Keratinocyte (primary cell): ENCODE measurements around the gene RIPPLY1. TPM values are rescaled to one million over a fixed set of nuclear protein-coding genes. Genes with fewer than 3 reads are reported as not detected.

ENCODE experiments used
- DNase-seq: peaks from one replicate; pipeline ENCODE4 v3.0.0-alpha.2; 2011; ENCODE audit warnings: low read depth, missing footprints, low spot score
- FAIRE-seq: peaks from 2 replicates; lab custom pipeline; 2011; peaks lifted over from hg19 to GRCh38; lab: Jason Lieb, UNC
- H2AFZ ChIP-seq: 2 replicates; pipeline ENCODE4 v1.6.0; 2012; ENCODE audit warnings: low read length, control low read depth, inconsistent platforms; ENCODE audit not compliant: control insufficient read depth
- H3K27ac ChIP-seq: 2 replicates; pipeline ENCODE4 v1.5.1; 2011; ENCODE audit warnings: low read length; ENCODE audit not compliant: control insufficient read depth, insufficient read depth
- H3K27me3 ChIP-seq: 3 replicates; pipeline ENCODE4 v1.6.0; 2011; ENCODE audit warnings: low read length; ENCODE audit not compliant: control insufficient read depth, insufficient read depth; ENCODE audit errors: extremely low read depth
- H3K36me3 ChIP-seq, 2 experiments: 2 replicates in 1 of 2; 3 replicates in 1 of 2; pipeline ENCODE4 v1.5.1; 2011; ENCODE audit warnings: low read length in 2 of 2, mild to moderate bottlenecking in 1 of 2; ENCODE audit not compliant: control insufficient read depth in 2 of 2, insufficient read depth in 2 of 2; ENCODE audit errors: extremely low read depth in 1 of 2
- H3K4me1 ChIP-seq: 3 replicates; pipeline ENCODE4 v1.5.1; 2011; ENCODE audit warnings: low read length; ENCODE audit not compliant: control insufficient read depth, insufficient read depth; ENCODE audit errors: extremely low read depth
- H3K4me2 ChIP-seq: 3 replicates; pipeline ENCODE4 v1.6.0; 2011; ENCODE audit warnings: low read depth, low read length; ENCODE audit not compliant: control insufficient read depth, insufficient read depth; ENCODE audit errors: extremely low read depth
- H3K4me3 ChIP-seq, 3 experiments: fragments of 200-600 bp in 1 of 3; sonication (generic) in 1 of 3; 2 replicates in 2 of 3; 3 replicates in 1 of 3; pipeline ENCODE4 v1.5.1; 2011 to 2016; ENCODE audit warnings: low read length in 3 of 3, mild to moderate bottlenecking in 3 of 3, control low read depth in 2 of 3, inconsistent platforms in 1 of 3, low read depth in 1 of 3, mixed read lengths in 1 of 3, mixed run types in 1 of 3, moderate library complexity in 1 of 3; ENCODE audit not compliant: control insufficient read depth in 2 of 3, insufficient read depth in 2 of 3; ENCODE audit errors: extremely low read depth in 1 of 3
- H3K79me2 ChIP-seq: 2 replicates; pipeline ENCODE4 v1.6.0; 2012; ENCODE audit warnings: low read length; ENCODE audit not compliant: control insufficient read depth, insufficient read depth
- H3K9ac ChIP-seq: 3 replicates; pipeline ENCODE4 v1.6.0; 2011; ENCODE audit warnings: low read length; ENCODE audit not compliant: control insufficient read depth, insufficient read depth; ENCODE audit errors: extremely low read depth
- H3K9me1 ChIP-seq: 3 replicates; pipeline ENCODE4 v1.6.0; 2011; ENCODE audit warnings: low read length; ENCODE audit not compliant: control insufficient read depth, insufficient read depth; ENCODE audit errors: extremely low read depth
- H3K9me3 ChIP-seq: 2 replicates; pipeline ENCODE4 v1.5.1; 2012; ENCODE audit warnings: low read depth, low read length; ENCODE audit not compliant: control insufficient read depth
- H4K20me1 ChIP-seq: 3 replicates; pipeline ENCODE4 v1.6.0; 2011; ENCODE audit warnings: low read length; ENCODE audit not compliant: control insufficient read depth, insufficient read depth; ENCODE audit errors: extremely low read depth
- EZH2 ChIP-seq: IDR thresholded peaks from one replicate; pipeline ENCODE4 v1.6.1; 2012; ENCODE audit warnings: inconsistent platforms, mild to moderate bottlenecking, low read length, moderate library complexity
- dilution Hi-C: fragments of 300-500 bp; cut with MboI; formaldehyde crosslinking; loops from one replicate; pipeline ENCODE4 v1.7.0; 2020; ENCODE audit warnings: low sequenced_read_pairs; ENCODE audit not compliant: extremely low pct_ligation_motif_present
- polyA plus RNA-seq, 5 experiments: library from polyadenylated mRNA; depleted of rRNA in 3 of 5; stranded (reverse) in 3 of 5; stranded (forward) in 1 of 5; unstranded in 1 of 5; fragments of >200 nt; gene quantifications; 1 replicate in 1 of 5; 2 replicates in 3 of 5; 3 replicates in 1 of 5; pipeline versions ENCODE4 v1.2.1 to v1.2.3, GENCODE V29; 2011 to 2012; ENCODE audit warnings: missing spikeins in 2 of 5, low read depth in 1 of 5, low replicate concordance in 1 of 5
- TF ChIP-seq, protein P1 (sequence below), 3 experiments: IDR thresholded peaks in 1 of 3; conservative IDR thresholded peaks in 1 of 3; optimal IDR thresholded peaks in 1 of 3; 2 replicates in 2 of 3; 3 replicates in 1 of 3; pipeline versions ENCODE3 to v1.5.1; 2011; ENCODE audit warnings: low read length in 3 of 3, mild to moderate bottlenecking in 3 of 3, moderate library complexity in 2 of 3, control low read depth in 1 of 3, inconsistent platforms in 1 of 3; ENCODE audit not compliant: insufficient read depth in 2 of 3; ENCODE audit errors: extremely low read depth in 1 of 3

RIPPLY1 gene
- polyA plus RNA-seq, 1 donor (not counting 4 experiments of a cell fraction or from before 2014, with no cell fraction given): not detected

- Histone ChIP-seq H3K9me1 (no peaks in the 10 kb centered on the region), H3K9me3 (no peaks in the 10 kb centered on the region), H3K9ac (no peak overlapping the region), H3K27me3 (peaks cover 5% of the 10 kb centered on the region), H2AFZ (no peak overlapping the region), H4K20me1 (no peaks in the 10 kb centered on the region), H3K79me2 (no peaks in the 10 kb centered on the region), H3K4me1 (no peaks in the 10 kb centered on the region), H3K4me3 (no peak overlapping the region), H3K27ac (no peak overlapping the region), H3K4me2 (no peak overlapping the region), H3K36me3 (peaks cover 0 to 2% of the 10 kb centered on the region in 2 experiments)
- no peak for FAIRE-seq
- DNase-seq: no peak
- TF ChIP-seq, protein P1, sequence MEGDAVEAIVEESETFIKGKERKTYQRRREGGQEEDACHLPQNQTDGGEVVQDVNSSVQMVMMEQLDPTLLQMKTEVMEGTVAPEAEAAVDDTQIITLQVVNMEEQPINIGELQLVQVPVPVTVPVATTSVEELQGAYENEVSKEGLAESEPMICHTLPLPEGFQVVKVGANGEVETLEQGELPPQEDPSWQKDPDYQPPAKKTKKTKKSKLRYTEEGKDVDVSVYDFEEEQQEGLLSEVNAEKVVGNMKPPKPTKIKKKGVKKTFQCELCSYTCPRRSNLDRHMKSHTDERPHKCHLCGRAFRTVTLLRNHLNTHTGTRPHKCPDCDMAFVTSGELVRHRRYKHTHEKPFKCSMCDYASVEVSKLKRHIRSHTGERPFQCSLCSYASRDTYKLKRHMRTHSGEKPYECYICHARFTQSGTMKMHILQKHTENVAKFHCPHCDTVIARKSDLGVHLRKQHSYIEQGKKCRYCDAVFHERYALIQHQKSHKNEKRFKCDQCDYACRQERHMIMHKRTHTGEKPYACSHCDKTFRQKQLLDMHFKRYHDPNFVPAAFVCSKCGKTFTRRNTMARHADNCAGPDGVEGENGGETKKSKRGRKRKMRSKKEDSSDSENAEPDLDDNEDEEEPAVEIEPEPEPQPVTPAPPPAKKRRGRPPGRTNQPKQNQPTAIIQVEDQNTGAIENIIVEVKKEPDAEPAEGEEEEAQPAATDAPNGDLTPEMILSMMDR (optimal IDR thresholded peaks at IDR 0.05 in 1 of 3, IDR thresholded peaks at IDR 0.05 in 1 of 3, conservative IDR thresholded peaks at IDR 0.05 in 1 of 3; ENCODE audit: extremely low read depth in 1 of 3, insufficient read depth in 2 of 3, low read length in 3 of 3): no peak
- TF ChIP-seq EZH2: no peak
- dilution Hi-C loops: no loop called here
Measured at GRCh38 chrX:106940068-106940467, 36.9 kb upstream of the RIPPLY1 start.

GRCh38 chrX:106939566-106939965, 36.4 kb upstream of the RIPPLY1 start:
- Histone ChIP-seq H3K9me3 (no peaks in the 10 kb centered on the region), H3K4me3 (no peak overlapping the region), H3K4me1 (no peaks in the 10 kb centered on the region), H3K4me2 (no peak overlapping the region), H3K79me2 (no peaks in the 10 kb centered on the region), H4K20me1 (no peaks in the 10 kb centered on the region), H3K36me3 (peaks cover 0 to 2% of the 10 kb centered on the region in 2 experiments), H3K9me1 (no peaks in the 10 kb centered on the region), H2AFZ (no peak overlapping the region), H3K27me3 (peaks cover 5% of the 10 kb centered on the region), H3K9ac (no peak overlapping the region), H3K27ac (no peak overlapping the region)
- TF ChIP-seq EZH2: no peak
- TF ChIP-seq, protein P1 (optimal IDR thresholded peaks at IDR 0.05 in 1 of 3, IDR thresholded peaks at IDR 0.05 in 1 of 3, conservative IDR thresholded peaks at IDR 0.05 in 1 of 3; ENCODE audit: extremely low read depth in 1 of 3, insufficient read depth in 2 of 3, low read length in 3 of 3): no peak
- FAIRE-seq: no peak
- DNase-seq: no peak
- dilution Hi-C loops: no loop called here
